ENCODE measurements around the gene CDC40.

The CDC40 gene

DNA sequence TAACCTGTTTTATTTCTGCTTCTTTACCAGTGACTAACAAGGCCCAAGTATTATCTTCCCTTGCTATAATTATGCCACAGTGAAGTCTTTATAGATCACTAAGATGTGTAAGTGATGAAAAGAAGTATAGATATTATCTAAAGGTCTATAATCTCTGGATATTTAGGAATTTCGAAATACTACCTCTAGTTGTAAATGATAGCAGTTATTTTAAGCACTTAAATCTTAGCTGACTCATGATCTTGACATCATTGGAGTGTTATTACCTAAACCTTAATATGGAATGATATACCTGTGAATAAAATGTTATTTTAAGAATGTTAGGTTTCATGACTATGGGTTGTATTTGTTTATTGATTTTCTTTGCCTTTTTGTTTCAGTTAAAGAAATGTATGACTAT is 31.5 kb downstream of the CDC40 start:
- Histone ChIP-seq H3F3A (ENCODE audit: insufficient read depth, low read length) (no peaks in the 10 kb centered on the region), H3K4me1 (ENCODE audit: insufficient read depth, low read length, severe bottlenecking) (no peaks in the 10 kb centered on the region), H2AFZ (ENCODE audit: low read length) (no peak overlapping the region), H3K9me2 (ENCODE audit: low read depth, low read length) (no peaks in the 10 kb centered on the region), H3K79me2 (ENCODE audit: insufficient read depth, low read length) (no peaks in the 10 kb centered on the region), H3K9me3 (ENCODE audit: low read length) (no peaks in the 10 kb centered on the region), H3K27me3 (ENCODE audit: insufficient read depth, low read length) (no peaks in the 10 kb centered on the region), H3K9ac (ENCODE audit: low read length) (no peak overlapping the region), H4K20me1 (ENCODE audit: insufficient read depth, low read length) (no peaks in the 10 kb centered on the region), H3K36me3 (ENCODE audit: insufficient read depth, low read length) (peaks cover 77% of the 10 kb centered on the region), H3K4me2 (ENCODE audit: low read length) (no peak overlapping the region), H3K27ac (ENCODE audit: low read depth, low read length, poor library complexity, severe bottlenecking) (no peak overlapping the region), H3K4me3 (ENCODE audit: low read depth, low read length, poor library complexity, severe bottlenecking) (no peak overlapping the region)
- TF ChIP-seq, protein P1, sequence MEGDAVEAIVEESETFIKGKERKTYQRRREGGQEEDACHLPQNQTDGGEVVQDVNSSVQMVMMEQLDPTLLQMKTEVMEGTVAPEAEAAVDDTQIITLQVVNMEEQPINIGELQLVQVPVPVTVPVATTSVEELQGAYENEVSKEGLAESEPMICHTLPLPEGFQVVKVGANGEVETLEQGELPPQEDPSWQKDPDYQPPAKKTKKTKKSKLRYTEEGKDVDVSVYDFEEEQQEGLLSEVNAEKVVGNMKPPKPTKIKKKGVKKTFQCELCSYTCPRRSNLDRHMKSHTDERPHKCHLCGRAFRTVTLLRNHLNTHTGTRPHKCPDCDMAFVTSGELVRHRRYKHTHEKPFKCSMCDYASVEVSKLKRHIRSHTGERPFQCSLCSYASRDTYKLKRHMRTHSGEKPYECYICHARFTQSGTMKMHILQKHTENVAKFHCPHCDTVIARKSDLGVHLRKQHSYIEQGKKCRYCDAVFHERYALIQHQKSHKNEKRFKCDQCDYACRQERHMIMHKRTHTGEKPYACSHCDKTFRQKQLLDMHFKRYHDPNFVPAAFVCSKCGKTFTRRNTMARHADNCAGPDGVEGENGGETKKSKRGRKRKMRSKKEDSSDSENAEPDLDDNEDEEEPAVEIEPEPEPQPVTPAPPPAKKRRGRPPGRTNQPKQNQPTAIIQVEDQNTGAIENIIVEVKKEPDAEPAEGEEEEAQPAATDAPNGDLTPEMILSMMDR (IDR thresholded peaks at IDR 0.05; ENCODE audit: low read length), result no peak
- no peak for TF ChIP-seq EZH2 (IDR thresholded peaks at IDR 0.05; ENCODE audit: borderline replicate concordance, low read length)

- no peak overlapping the region for H3K27ac ChIP-seq (ENCODE audit: low read depth, low read length, poor library complexity, severe bottlenecking)
- H3K36me3 ChIP-seq (ENCODE audit: insufficient read depth, low read length), result peaks cover 87% of the 10 kb centered on the region
Observed at GRCh38 chr6:110214338-110214737, 34.1 kb downstream of the CDC40 start.

GRCh38 chr6:110216140-110216539 is 35.9 kb downstream of the CDC40 start:
- Histone ChIP-seq H3K4me2 (ENCODE audit: low read length) (no peak overlapping the region), H3K36me3 (ENCODE audit: insufficient read depth, low read length) (peaks cover 93% of the 10 kb centered on the region), H3K27ac (ENCODE audit: low read depth, low read length, poor library complexity, severe bottlenecking) (no peak overlapping the region), H3F3A (ENCODE audit: insufficient read depth, low read length) (no peaks in the 10 kb centered on the region), H2AFZ (ENCODE audit: low read length) (no peak overlapping the region), H4K20me1 (ENCODE audit: insufficient read depth, low read length) (no peaks in the 10 kb centered on the region), H3K79me2 (ENCODE audit: insufficient read depth, low read length) (no peaks in the 10 kb centered on the region), H3K4me1 (ENCODE audit: insufficient read depth, low read length, severe bottlenecking) (no peaks in the 10 kb centered on the region), H3K9ac (ENCODE audit: low read length) (no peak overlapping the region), H3K27me3 (ENCODE audit: insufficient read depth, low read length) (no peaks in the 10 kb centered on the region), H3K9me3 (ENCODE audit: low read length) (no peaks in the 10 kb centered on the region), H3K9me2 (ENCODE audit: low read depth, low read length) (no peaks in the 10 kb centered on the region), H3K4me3 (ENCODE audit: low read depth, low read length, poor library complexity, severe bottlenecking) (no peak overlapping the region)
- TF ChIP-seq, protein P1 (IDR thresholded peaks at IDR 0.05; ENCODE audit: low read length), result no peak
- no peak for TF ChIP-seq EZH2 (IDR thresholded peaks at IDR 0.05; ENCODE audit: borderline replicate concordance, low read length)

More at GRCh38 chr6:110214338-110214737, 34.1 kb downstream of the CDC40 start:
- Histone ChIP-seq H3K9me2 (ENCODE audit: low read depth, low read length) (no peaks in the 10 kb centered on the region), H3K4me1 (ENCODE audit: insufficient read depth, low read length, severe bottlenecking) (no peaks in the 10 kb centered on the region), H3K4me2 (ENCODE audit: low read length) (no peak overlapping the region), H4K20me1 (ENCODE audit: insufficient read depth, low read length) (no peaks in the 10 kb centered on the region), H3K9ac (ENCODE audit: low read length) (no peak overlapping the region), H3K27me3 (ENCODE audit: insufficient read depth, low read length) (no peaks in the 10 kb centered on the region), H3K4me3 (ENCODE audit: low read depth, low read length, poor library complexity, severe bottlenecking) (no peak overlapping the region), H3K79me2 (ENCODE audit: insufficient read depth, low read length) (no peaks in the 10 kb centered on the region), H3F3A (ENCODE audit: insufficient read depth, low read length) (no peaks in the 10 kb centered on the region), H2AFZ (ENCODE audit: low read length) (no peak overlapping the region), H3K9me3 (ENCODE audit: low read length) (no peaks in the 10 kb centered on the region)
- no peak for TF ChIP-seq EZH2 (IDR thresholded peaks at IDR 0.05; ENCODE audit: borderline replicate concordance, low read length)
- TF ChIP-seq, protein P1 (IDR thresholded peaks at IDR 0.05; ENCODE audit: low read length), result no peak
